A673 (cell line): ENCODE results near the gene RAPGEF3. TPM values are rescaled to one million over a fixed set of nuclear protein-coding genes. Genes with fewer than 3 reads are reported as not detected.

Experiments
- BruUV-seq: library from RNA; stranded (reverse); fragments of 400-500 nt; replicated peaks from 2 replicates; lab custom pipeline; 2021; lab: Mats Ljungman, UMichigan
- CTCF ChIA-PET: fragments of 300-600 bp; sonication (Branson Sonifier 250); formaldehyde crosslinking; loops from one replicate; lab custom pipeline; 2022; ENCODE audit warnings: antibody characterized with exemption; lab: Charles Lee
- POLR2A ChIA-PET: fragments of 300-600 bp; sonication (Branson Sonifier 250); formaldehyde crosslinking; loops from one replicate; lab custom pipeline; 2022; ENCODE audit warnings: antibody characterized with exemption; ENCODE audit not compliant: low non-redundant PET; lab: Charles Lee
- DNase-seq: peaks from one replicate; pipeline ENCODE4 v3.0.0-alpha.2; 2015; ENCODE audit warnings: low spot score
- H3K27ac ChIP-seq: fragments of 200-600 bp; sonication (generic); 2 replicates; pipeline ENCODE4 v1.5.1; 2016; ENCODE audit warnings: mixed run types, low read depth, mild to moderate bottlenecking, mixed read lengths, antibody characterized with exemption, low read length; ENCODE audit not compliant: poor library complexity, severe bottlenecking
- H3K27me3 ChIP-seq: fragments of 200-600 bp; sonication (generic); replicated peaks from 2 replicates; pipeline ENCODE4 v1.6.1; 2017; ENCODE audit warnings: mixed run types, low read depth, mild to moderate bottlenecking, mixed read lengths, antibody characterized with exemption, low read length; ENCODE audit not compliant: insufficient read depth, poor library complexity
- H3K36me3 ChIP-seq: fragments of 200-600 bp; sonication (generic); 2 replicates; pipeline ENCODE4 v1.6.1; 2016; ENCODE audit warnings: mixed run types, mild to moderate bottlenecking, mixed read lengths, antibody characterized with exemption, low read length; ENCODE audit not compliant: insufficient read depth, poor library complexity, severe bottlenecking
- H3K4me1 ChIP-seq: fragments of 200-600 bp; sonication (generic); 2 replicates; pipeline ENCODE4 v1.6.1; 2017; ENCODE audit warnings: mixed run types, mild to moderate bottlenecking, mixed read lengths, antibody characterized with exemption, low read length; ENCODE audit not compliant: insufficient read depth, poor library complexity, severe bottlenecking
- H3K4me3 ChIP-seq: fragments of 200-600 bp; sonication (generic); 2 replicates; pipeline ENCODE4 v1.5.1; 2016; ENCODE audit warnings: low read depth, mixed run types, mild to moderate bottlenecking, mixed read lengths, low read length; ENCODE audit not compliant: poor library complexity, severe bottlenecking
- H3K9me3 ChIP-seq: fragments of 200-600 bp; sonication (generic); 2 replicates; pipeline ENCODE4 v1.6.1; 2016; ENCODE audit warnings: mixed run types, low read depth, mild to moderate bottlenecking, mixed read lengths, antibody characterized with exemption, low read length; ENCODE audit not compliant: poor library complexity, severe bottlenecking
- CTCF ChIP-seq: fragments of 300-800, 200-600 bp; sonication (generic); conservative IDR thresholded peaks from 2 replicates; pipeline ENCODE4 v1.5.1; 2017; ENCODE audit warnings: low read depth, mild to moderate bottlenecking, antibody characterized with exemption, low read length, moderate library complexity, mixed read lengths
- EZH2 ChIP-seq: fragments of 200-600 bp; sonication (generic); IDR thresholded peaks from 2 replicates; pipeline ENCODE4 v1.6.1; 2017; ENCODE audit warnings: borderline replicate concordance, low read depth, mild to moderate bottlenecking, mixed read lengths, antibody characterized with exemption, low read length; ENCODE audit not compliant: poor library complexity, severe bottlenecking
- intact Hi-C: fragments of 100-400 bp; cut with micrococcal nuclease; formaldehyde crosslinking; loops from one replicate; pipeline ENCODE4 v1.10.0; 2022; ENCODE audit not compliant: unreplicated experiment
- total RNA-seq: library from RNA; stranded (reverse); gene quantifications from 2 replicates; pipeline ENCODE4 v1.2.3, GENCODE V29; 2021

The RAPGEF3 gene
- total RNA-seq, 1 experiment from 2014 or later: 4.3 TPM

GRCh38 chr12:47791874-47792273, 33.2 kb upstream of the RAPGEF3 start:
- H3K36me3 ChIP-seq: peaks cover 40% of the 10 kb centered on the region
- H3K27ac ChIP-seq: no peak overlapping the region
- ChIA-PET CTCF (interaction anchor here (0.7 to 1.5 kb wide), 2 partner anchors 25 to 47 kb away, joined by 3 to 5 read pairs; no protein-coding TSS in a partner anchor), POLR2A (no interaction called here)
- no peak overlapping the region for H3K4me3 ChIP-seq
- no TSS peak for BruUV-seq
- no peak for DNase-seq
- H3K4me1 ChIP-seq: no peaks in the 10 kb centered on the region
- H3K27me3 ChIP-seq: no peaks in the 10 kb centered on the region
- intact Hi-C loops: no loop called here
- no peaks in the 10 kb centered on the region for H3K9me3 ChIP-seq
- no peak for TF ChIP-seq EZH2
- no peak for TF ChIP-seq CTCF

- TF ChIP-seq EZH2: no peak
- no peak for TF ChIP-seq CTCF
- H3K27ac ChIP-seq: no peak overlapping the region
- DNase-seq: no peak
- CTCF ChIA-PET: interaction anchor here (1.5 kb wide), 1 partner anchor 47 kb away, joined by 5 read pairs; no protein-coding TSS in a partner anchor
- intact Hi-C loops: no loop called here
- POLR2A ChIA-PET: no interaction called here
- no peak overlapping the region for H3K4me3 ChIP-seq
- peaks cover 42% of the 10 kb centered on the region for H3K36me3 ChIP-seq
- no TSS peak for BruUV-seq
- H3K27me3 ChIP-seq: no peaks in the 10 kb centered on the region
- no peaks in the 10 kb centered on the region for H3K4me1 ChIP-seq
- H3K9me3 ChIP-seq: no peaks in the 10 kb centered on the region
Observed at GRCh38 chr12:47791351-47791746, 32.7 kb upstream of the RAPGEF3 start.

DNA sequence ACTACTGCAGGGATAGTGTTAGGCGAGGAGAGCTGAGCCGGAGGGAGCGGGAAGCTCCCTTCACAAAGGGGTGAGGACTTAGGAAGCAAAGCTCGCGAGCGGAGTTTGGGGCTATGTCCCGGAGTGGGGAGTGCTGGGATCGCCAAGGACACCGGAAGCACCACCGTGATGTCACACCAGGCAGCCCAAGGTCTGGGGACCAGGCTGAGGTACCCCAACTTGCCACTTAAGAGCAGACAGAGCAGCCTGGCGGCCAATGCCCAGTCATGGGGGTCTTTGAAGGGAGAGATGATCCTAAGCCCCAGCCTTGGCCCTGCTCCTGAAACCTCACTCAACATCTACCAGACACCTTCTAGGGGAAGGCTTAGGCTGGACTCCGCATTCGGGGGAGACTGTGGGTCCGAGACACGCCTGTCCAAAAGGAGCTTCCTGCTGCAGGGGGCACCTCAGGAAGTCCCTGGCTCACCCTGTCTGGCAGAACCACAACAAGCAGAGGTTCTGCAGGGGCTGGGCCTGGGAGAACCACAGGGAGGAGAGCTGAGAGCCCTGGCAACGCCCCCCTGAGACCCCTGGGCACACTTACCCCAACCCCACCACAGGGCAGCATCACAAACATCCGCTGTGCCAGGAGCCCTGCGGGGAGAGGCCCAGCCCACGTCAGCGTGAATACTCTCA, 32.1 kb upstream of the RAPGEF3 start:
- intact Hi-C loops: no loop called here
- no TSS peak for BruUV-seq

More for the DNA sequence above, 32.1 kb upstream of the RAPGEF3 start:
- TF ChIP-seq CTCF: no peak
- no peak for TF ChIP-seq EZH2
- H3K4me1 ChIP-seq: no peaks in the 10 kb centered on the region
- no peak for DNase-seq
- H3K27ac ChIP-seq: no peak overlapping the region
- CTCF ChIA-PET: no interaction called here
- peaks cover 43% of the 10 kb centered on the region for H3K36me3 ChIP-seq
- H3K4me3 ChIP-seq: no peak overlapping the region
- no peaks in the 10 kb centered on the region for H3K9me3 ChIP-seq
- H3K27me3 ChIP-seq: no peaks in the 10 kb centered on the region
- POLR2A ChIA-PET: no interaction called here
